IMR-90 (cell line): ENCODE results near the gene OR14I1. TPM values are rescaled to one million over a fixed set of nuclear protein-coding genes. Genes with fewer than 3 reads are reported as not detected.

Source experiments
- ATAC-seq: fragments of 200-7000 bp; cut with Tn5 transposase; 2 replicates; pipeline ENCODE4 v1.9.1; 2020; ENCODE audit warnings: low read depth, mild to moderate bottlenecking, moderate library complexity
- BruUV-seq: library from RNA; stranded (reverse); fragments of 400-500 nt; replicated peaks from 2 replicates; lab custom pipeline; 2021; lab: Mats Ljungman, UMichigan
- CTCF ChIA-PET: fragments of 300-600 bp; formaldehyde crosslinking; extraction: SDS; loops from one replicate; lab custom pipeline; 2021; ENCODE audit warnings: antibody characterized with exemption; lab: Yijun Ruan, JAX
- POLR2A ChIA-PET: fragments of 300-600 bp; sonication (Branson Sonifier 250); formaldehyde crosslinking; loops from one replicate; lab custom pipeline; 2022; ENCODE audit warnings: antibody characterized with exemption; ENCODE audit not compliant: unreplicated experiment; lab: Charles Lee
- DNase-seq: peaks from one replicate; pipeline ENCODE4 v3.0.0; 2013
- H2AFZ ChIP-seq: replicated peaks from 2 replicates; pipeline ENCODE3; 2013; ENCODE audit warnings: low read length, mild to moderate bottlenecking; ENCODE audit not compliant: poor library complexity
- H2AK5ac ChIP-seq: 2 replicates; pipeline ENCODE4 v1.6.1; 2013; ENCODE audit warnings: low read depth, low read length, inconsistent platforms
- H2AK9ac ChIP-seq: replicated peaks from 2 replicates; pipeline ENCODE3; 2013; ENCODE audit warnings: mild to moderate bottlenecking, low read depth, low read length, moderate library complexity; ENCODE audit not compliant: poor library complexity
- H2BK120ac ChIP-seq: 2 replicates; pipeline ENCODE4 v1.6.1; 2013; ENCODE audit warnings: low read depth, low read length, inconsistent platforms
- H2BK15ac ChIP-seq: 3 replicates; pipeline ENCODE4 v1.6.1; 2013; ENCODE audit warnings: low read depth, low read length, inconsistent platforms
- H2BK20ac ChIP-seq: 2 replicates; pipeline ENCODE4 v1.6.1; 2013; ENCODE audit warnings: low read depth, mild to moderate bottlenecking, inconsistent platforms, low read length, moderate library complexity
- H2BK5ac ChIP-seq: 2 replicates; pipeline ENCODE4 v1.6.1; 2013; ENCODE audit warnings: mild to moderate bottlenecking, low read depth, low read length, inconsistent platforms; ENCODE audit not compliant: poor library complexity, severe bottlenecking
- H3K14ac ChIP-seq: replicated peaks from 2 replicates; pipeline ENCODE4 v1.6.1; 2013; ENCODE audit warnings: low read depth, low read length, inconsistent platforms
- H3K18ac ChIP-seq: 2 replicates; pipeline ENCODE4 v1.6.1; 2013; ENCODE audit warnings: low read depth, low read length, control low read depth
- H3K23ac ChIP-seq: 2 replicates; pipeline ENCODE4 v1.6.1; 2013; ENCODE audit warnings: low read depth, low read length, inconsistent platforms
- H3K27ac ChIP-seq: 2 replicates; pipeline ENCODE4 v1.5.1; 2013; ENCODE audit warnings: mild to moderate bottlenecking, control low read depth, low read length; ENCODE audit not compliant: insufficient read depth
- H3K27me3 ChIP-seq: 2 replicates; pipeline ENCODE4 v1.6.1; 2013; ENCODE audit warnings: low read length; ENCODE audit not compliant: control insufficient read depth, insufficient read depth
- H3K36me3 ChIP-seq: 2 replicates; pipeline ENCODE4 v1.6.1; 2013; ENCODE audit warnings: low read length, mixed read lengths; ENCODE audit not compliant: control insufficient read depth, insufficient read depth
- H3K4ac ChIP-seq: 2 replicates; pipeline ENCODE4 v1.6.1; 2013; ENCODE audit warnings: low read depth, low read length, inconsistent platforms
- H3K4me1 ChIP-seq: 2 replicates; pipeline ENCODE4 v1.6.1; 2013; ENCODE audit warnings: low read length, mixed read lengths; ENCODE audit not compliant: control insufficient read depth, insufficient read depth
- H3K4me2 ChIP-seq: 2 replicates; pipeline ENCODE4 v1.6.1; 2013; ENCODE audit warnings: low read depth, mild to moderate bottlenecking, control low read depth, low read length, moderate library complexity
- H3K4me3 ChIP-seq: 2 replicates; pipeline ENCODE4 v1.5.1; 2013; ENCODE audit warnings: low read depth, mild to moderate bottlenecking, control low read depth, low read length, moderate library complexity; ENCODE audit not compliant: insufficient read depth
- H3K56ac ChIP-seq: 2 replicates; pipeline ENCODE4 v1.6.1; 2013; ENCODE audit warnings: low read length, inconsistent platforms; ENCODE audit not compliant: insufficient read depth; ENCODE audit errors: extremely low read depth
- H3K79me1 ChIP-seq, 2 experiments: 2 replicates each; pipeline ENCODE4 v1.6.1; 2013; ENCODE audit warnings: low read length in 2 of 2, inconsistent platforms in 1 of 2, low read depth in 1 of 2
- H3K9ac ChIP-seq: 2 replicates; pipeline ENCODE4 v1.6.1; 2013; ENCODE audit warnings: low read depth, low read length, control low read depth
- H3K9me1 ChIP-seq: 2 replicates; pipeline ENCODE4 v1.6.1; 2013; ENCODE audit warnings: low read length, inconsistent platforms; ENCODE audit not compliant: insufficient read depth
- H3K9me3 ChIP-seq: 2 replicates; pipeline ENCODE4 v1.6.1; 2013; ENCODE audit warnings: low read length; ENCODE audit not compliant: control insufficient read depth, insufficient read depth
- H4K20me1 ChIP-seq: 2 replicates; pipeline ENCODE4 v1.6.1; 2013; ENCODE audit warnings: low read length, inconsistent platforms; ENCODE audit not compliant: insufficient read depth
- H4K5ac ChIP-seq: 2 replicates; pipeline ENCODE4 v1.6.1; 2013; ENCODE audit warnings: mild to moderate bottlenecking, low read depth, low read length, control low read depth
- H4K8ac ChIP-seq, 2 experiments: 2 replicates each; pipeline ENCODE4 v1.6.1; 2013; ENCODE audit warnings: low read depth in 2 of 2, low read length in 2 of 2, control low read depth in 1 of 2, inconsistent platforms in 1 of 2
- H4K91ac ChIP-seq: 2 replicates; pipeline ENCODE4 v1.6.1; 2013; ENCODE audit warnings: low read depth, low read length, inconsistent platforms; ENCODE audit not compliant: insufficient read depth
- BHLHE40 ChIP-seq: fragments of 150-350 bp; IDR thresholded peaks from 2 replicates; pipeline ENCODE4 v1.6.1; 2016; ENCODE audit warnings: mild to moderate bottlenecking, low read depth, low read length
- CEBPB ChIP-seq: IDR thresholded peaks from 2 replicates; pipeline ENCODE4 v1.6.1; 2012; ENCODE audit warnings: low read depth, low read length, improper control_type of control experiment
- CHD1 ChIP-seq: IDR thresholded peaks from 2 replicates; pipeline ENCODE4 v1.6.1; 2012; ENCODE audit warnings: low read depth, low read length, improper control_type of control experiment
- ELK1 ChIP-seq: fragments of 150-350 bp; IDR thresholded peaks from 2 replicates; pipeline ENCODE4 v1.6.1; 2016; ENCODE audit warnings: low read depth, mild to moderate bottlenecking, low read length, moderate library complexity, borderline replicate concordance
- FOS ChIP-seq: fragments of 150-350 bp; IDR thresholded peaks from 2 replicates; pipeline ENCODE4 v1.6.1; 2016; ENCODE audit warnings: low read depth, low read length
- MAFK ChIP-seq: IDR thresholded peaks from 2 replicates; pipeline ENCODE4 v1.6.1; 2012; ENCODE audit warnings: low read depth, low read length, improper control_type of control experiment
- MAZ ChIP-seq: IDR thresholded peaks from 2 replicates; pipeline ENCODE4 v1.6.1; 2012; ENCODE audit warnings: low read depth, mild to moderate bottlenecking, low read length, improper control_type of control experiment, moderate library complexity, borderline replicate concordance
- MXI1 ChIP-seq: IDR thresholded peaks from 2 replicates; pipeline ENCODE4 v1.6.1; 2012; ENCODE audit warnings: low read depth, mild to moderate bottlenecking, low read length, moderate library complexity, borderline replicate concordance
- NFE2L2 ChIP-seq: fragments of 150-350 bp; IDR thresholded peaks from 2 replicates; pipeline ENCODE4 v1.6.1; 2016; ENCODE audit warnings: low read depth, mild to moderate bottlenecking, low read length
- POLR2A ChIP-seq: IDR thresholded peaks from 2 replicates; pipeline ENCODE4 v1.6.1; 2012; ENCODE audit warnings: mild to moderate bottlenecking, low read depth, low read length
- RAD21 ChIP-seq: IDR thresholded peaks from 2 replicates; pipeline ENCODE4 v1.6.1; 2012; ENCODE audit warnings: low read length, improper control_type of control experiment
- RCOR1 ChIP-seq: IDR thresholded peaks from 2 replicates; pipeline ENCODE4 v1.6.1; 2012; ENCODE audit warnings: mild to moderate bottlenecking, low read length, improper control_type of control experiment; ENCODE audit not compliant: insufficient replicate concordance
- RFX5 ChIP-seq: IDR thresholded peaks from 2 replicates; pipeline ENCODE4 v1.8.0; 2012; ENCODE audit warnings: low read depth, mild to moderate bottlenecking, low read length, moderate library complexity
- SMC3 ChIP-seq: fragments of 150-350 bp; IDR thresholded peaks from 2 replicates; pipeline ENCODE4 v1.6.1; 2016; ENCODE audit warnings: low read depth, mild to moderate bottlenecking, antibody characterized with exemption, low read length, moderate library complexity
- WGBS, 2 experiments: methylation state at CpG; one replicate each; pipeline versions ENCODE4 v1.1.5 to v1.1.7; 2013; ENCODE audit warnings: missing lambda C conversion rate in 2 of 2; ENCODE audit not compliant: insufficient read length in 1 of 2; ENCODE audit errors: extremely low coverage in 2 of 2; 5-methylcytosine and 5-hydroxymethylcytosine counted together
- dilution Hi-C: fragments of 300-500 bp; cut with HindIII; formaldehyde crosslinking; loops from one replicate; pipeline ENCODE4 v1.14.3; 2018; ENCODE audit warnings: low sequenced_read_pairs; ENCODE audit not compliant: unreplicated experiment
- in situ Hi-C: fragments of 300-500 bp; cut with MboI; formaldehyde crosslinking; loops from 3 replicates; pipeline ENCODE4 v1.14.3; 2019; ENCODE audit warnings: low sequenced_read_pairs, inconsistent platforms, mixed read lengths
- intact Hi-C: fragments of 100-400 bp; cut with micrococcal nuclease; formaldehyde crosslinking; loops from 2 replicates; pipeline ENCODE4 v1.10.0; 2022
- polyA plus RNA-seq, 3 experiments: library from polyadenylated mRNA; depleted of rRNA; stranded (reverse); fragments of >200 nt; gene quantifications; 2 replicates each; pipeline ENCODE4 v1.2.3, GENCODE V29; 2012; ENCODE audit warnings: low replicate concordance in 1 of 3
- total RNA-seq: library from RNA; depleted of rRNA; stranded (reverse); fragments of >200 nt; gene quantifications from 2 replicates; pipeline ENCODE4 v1.2.3, GENCODE V29; 2012
- TF ChIP-seq, protein P1 (sequence below): fragments of 150-350 bp; IDR thresholded peaks from 2 replicates; pipeline ENCODE4 v1.6.1; 2017; ENCODE audit warnings: mild to moderate bottlenecking, antibody characterized with exemption, low read length, low read depth

OR14I1 gene
- total and polyA plus RNA-seq, 2 of the 4 experiments (the other 2 are of a cell fraction) = not detected

- no peak overlapping the region for H3K56ac ChIP-seq
- no peak overlapping the region for H2BK15ac ChIP-seq
- ATAC-seq = no peak
- POLR2A ChIA-PET = no interaction called here
- H3K9me3 ChIP-seq = peaks cover 7% of the 10 kb centered on the region
- H3K4me1 ChIP-seq = no peaks in the 10 kb centered on the region
- H4K20me1 ChIP-seq = no peaks in the 10 kb centered on the region
- no peak for DNase-seq
- TF ChIP-seq, protein P1, sequence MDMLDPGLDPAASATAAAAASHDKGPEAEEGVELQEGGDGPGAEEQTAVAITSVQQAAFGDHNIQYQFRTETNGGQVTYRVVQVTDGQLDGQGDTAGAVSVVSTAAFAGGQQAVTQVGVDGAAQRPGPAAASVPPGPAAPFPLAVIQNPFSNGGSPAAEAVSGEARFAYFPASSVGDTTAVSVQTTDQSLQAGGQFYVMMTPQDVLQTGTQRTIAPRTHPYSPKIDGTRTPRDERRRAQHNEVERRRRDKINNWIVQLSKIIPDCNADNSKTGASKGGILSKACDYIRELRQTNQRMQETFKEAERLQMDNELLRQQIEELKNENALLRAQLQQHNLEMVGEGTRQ = no peak
- TF ChIP-seq BHLHE40 (no peak), RCOR1 (no peak), MXI1 (no peak), CHD1 (no peak), ELK1 (no peak), RFX5 (no peak), SMC3 (no peak), FOS (no peak), MAZ (no peak), MAFK (no peak), CEBPB (no peak), NFE2L2 (no peak), RAD21 (no peak), POLR2A (no peak)
- dilution Hi-C loops (no loop called here), in situ Hi-C loops (no loop called here), intact Hi-C loops (no loop called here)
- no peak overlapping the region for H4K5ac ChIP-seq
- no peak overlapping the region for H2BK20ac ChIP-seq
- no TSS peak for BruUV-seq
- CTCF ChIA-PET = no interaction called here
- H3K27ac ChIP-seq = no peak overlapping the region
- no peaks in the 10 kb centered on the region for H3K79me1 ChIP-seq
- no peak overlapping the region for H3K23ac ChIP-seq
- H3K4me3 ChIP-seq = no peak overlapping the region
- no peak overlapping the region for H2BK5ac ChIP-seq
- no peak overlapping the region for H4K8ac ChIP-seq
- no CpG with 5 or more reads among the region's 1 CpG for WGBS, 2 experiments
- H3K9ac ChIP-seq = no peak overlapping the region
- H2AFZ ChIP-seq = no peak overlapping the region
- no peaks in the 10 kb centered on the region for H3K9me1 ChIP-seq
- H3K14ac ChIP-seq = no peak overlapping the region
- no peak overlapping the region for H3K4ac ChIP-seq
- H2AK5ac ChIP-seq = no peak overlapping the region
- H3K18ac ChIP-seq = no peak overlapping the region
- no peaks in the 10 kb centered on the region for H3K36me3 ChIP-seq
- no peak overlapping the region for H3K4me2 ChIP-seq
- no peak overlapping the region for H2BK120ac ChIP-seq
- no peaks in the 10 kb centered on the region for H3K27me3 ChIP-seq
- H4K91ac ChIP-seq = no peak overlapping the region
- H2AK9ac ChIP-seq = no peak overlapping the region
Observed at GRCh38 chr1:248670003-248670402, 32.6 kb downstream of the OR14I1 start.
